Activated CD8-positive, alpha-beta memory T cell treated with anti-CD3 and anti-CD28 coated beads, Interleukin-2, amount 50 U/mL, for 1 hour (primary cell): ENCODE results near the gene MUC2.

Source experiments
- DNase-seq: peaks from one replicate; pipeline ENCODE4 v3.0.0-alpha.2; 2020; ENCODE audit errors: extremely low read depth

The MUC2 gene

GRCh38 chr11:1121813-1122663, 47.4 kb downstream of the MUC2 start:
- DNase-seq, result no peak

GRCh38 chr11:1122664-1123002, 48.0 kb downstream of the MUC2 start:
- DNase-seq, result no peak

- no peak for DNase-seq
These were observed 49.3 kb downstream of the MUC2 start for GRCh38 chr11:1123970-1124369.
